GM21360 (cell line): ENCODE measurements around the gene PRSS56.

Experiments
- ATAC-seq: cut with Tn5 transposase; IDR thresholded peaks from one replicate; pipeline ENCODE4 v1.9.1; 2021; ENCODE audit warnings: mild to moderate bottlenecking, moderate library complexity; ENCODE audit not compliant: unreplicated experiment

Gene PRSS56

GRCh38 chr2:232501794-232502390 is 18.3 kb upstream of the PRSS56 start:
- no peak for ATAC-seq

GRCh38 chr2:232502511-232502910 is 17.7 kb upstream of the PRSS56 start:
- no peak for ATAC-seq

- no peak for ATAC-seq
Measured at GRCh38 chr2:232502911-232503808, 17.0 kb upstream of the PRSS56 start.

- ATAC-seq: no peak
Measured at GRCh38 chr2:232503809-232504323, 16.3 kb upstream of the PRSS56 start.

GRCh38 chr2:232504438-232504837 is 15.8 kb upstream of the PRSS56 start:
- ATAC-seq: no peak

GRCh38 chr2:232505856-232506255 is 14.3 kb upstream of the PRSS56 start:
- no peak for ATAC-seq

GRCh38 chr2:232506709-232507108 is 13.5 kb upstream of the PRSS56 start:
- no peak for ATAC-seq

- no peak for ATAC-seq
Measured at GRCh38 chr2:232508251-232508650, 11.9 kb upstream of the PRSS56 start.

- ATAC-seq: no peak
Measured at GRCh38 chr2:232511336-232511890, 8.8 kb upstream of the PRSS56 start.

GRCh38 chr2:232512602-232513001 is 7.6 kb upstream of the PRSS56 start:
- no peak for ATAC-seq

GRCh38 chr2:232513353-232513752 is 6.8 kb upstream of the PRSS56 start:
- no peak for ATAC-seq

- ATAC-seq: no peak
Measured at GRCh38 chr2:232515639-232516038, 4.5 kb upstream of the PRSS56 start.

GRCh38 chr2:232516551-232516950 is 3.6 kb upstream of the PRSS56 start:
- ATAC-seq: no peak

- ATAC-seq: no peak
Measured at GRCh38 chr2:232518844-232519243, 1.3 kb upstream of the PRSS56 start.

GRCh38 chr2:232520489-232520888 is 301 bp downstream of the PRSS56 start:
- no peak for ATAC-seq

- ATAC-seq: no peak
Measured at GRCh38 chr2:232521098-232521497, 910 bp downstream of the PRSS56 start.

- ATAC-seq: peak; percentile 60
Measured at GRCh38 chr2:232521959-232522622, 1.9 kb downstream of the PRSS56 start.

- ATAC-seq: no peak
Measured at GRCh38 chr2:232522623-232523401, 2.6 kb downstream of the PRSS56 start.

GRCh38 chr2:232523402-232523681 is 3.2 kb downstream of the PRSS56 start:
- no peak for ATAC-seq

- no peak for ATAC-seq
Measured at GRCh38 chr2:232523682-232524597, 3.8 kb downstream of the PRSS56 start.
